IMR-90 (cell line): ENCODE results near the gene SLC16A9. TPM values are rescaled to one million over a fixed set of nuclear protein-coding genes. Genes with fewer than 3 reads are reported as not detected.

Experiments used
- ATAC-seq: fragments of 200-7000 bp; cut with Tn5 transposase; 2 replicates; pipeline ENCODE4 v1.9.1; 2020; ENCODE audit warnings: low read depth, mild to moderate bottlenecking, moderate library complexity
- BruUV-seq: library from RNA; stranded (reverse); fragments of 400-500 nt; replicated peaks from 2 replicates; lab custom pipeline; 2021; lab: Mats Ljungman, UMichigan
- CTCF ChIA-PET: fragments of 300-600 bp; formaldehyde crosslinking; extraction: SDS; loops from one replicate; lab custom pipeline; 2021; ENCODE audit warnings: antibody characterized with exemption; lab: Yijun Ruan, JAX
- POLR2A ChIA-PET: fragments of 300-600 bp; sonication (Branson Sonifier 250); formaldehyde crosslinking; loops from one replicate; lab custom pipeline; 2022; ENCODE audit warnings: antibody characterized with exemption; ENCODE audit not compliant: unreplicated experiment; lab: Charles Lee
- DNase-seq: peaks from one replicate; pipeline ENCODE4 v3.0.0; 2013
- H2AFZ ChIP-seq: replicated peaks from 2 replicates; pipeline ENCODE3; 2013; ENCODE audit warnings: low read length, mild to moderate bottlenecking; ENCODE audit not compliant: poor library complexity
- H2AK5ac ChIP-seq: 2 replicates; pipeline ENCODE4 v1.6.1; 2013; ENCODE audit warnings: low read depth, low read length, inconsistent platforms
- H2AK9ac ChIP-seq: replicated peaks from 2 replicates; pipeline ENCODE3; 2013; ENCODE audit warnings: mild to moderate bottlenecking, low read depth, low read length, moderate library complexity; ENCODE audit not compliant: poor library complexity
- H2BK120ac ChIP-seq: 2 replicates; pipeline ENCODE4 v1.6.1; 2013; ENCODE audit warnings: low read depth, low read length, inconsistent platforms
- H2BK15ac ChIP-seq: 3 replicates; pipeline ENCODE4 v1.6.1; 2013; ENCODE audit warnings: low read depth, low read length, inconsistent platforms
- H2BK20ac ChIP-seq: 2 replicates; pipeline ENCODE4 v1.6.1; 2013; ENCODE audit warnings: low read depth, mild to moderate bottlenecking, inconsistent platforms, low read length, moderate library complexity
- H2BK5ac ChIP-seq: 2 replicates; pipeline ENCODE4 v1.6.1; 2013; ENCODE audit warnings: mild to moderate bottlenecking, low read depth, low read length, inconsistent platforms; ENCODE audit not compliant: poor library complexity, severe bottlenecking
- H3K14ac ChIP-seq: replicated peaks from 2 replicates; pipeline ENCODE4 v1.6.1; 2013; ENCODE audit warnings: low read depth, low read length, inconsistent platforms
- H3K18ac ChIP-seq: 2 replicates; pipeline ENCODE4 v1.6.1; 2013; ENCODE audit warnings: low read depth, low read length, control low read depth
- H3K23ac ChIP-seq: 2 replicates; pipeline ENCODE4 v1.6.1; 2013; ENCODE audit warnings: low read depth, low read length, inconsistent platforms
- H3K27ac ChIP-seq: 2 replicates; pipeline ENCODE4 v1.5.1; 2013; ENCODE audit warnings: mild to moderate bottlenecking, control low read depth, low read length; ENCODE audit not compliant: insufficient read depth
- H3K27me3 ChIP-seq: 2 replicates; pipeline ENCODE4 v1.6.1; 2013; ENCODE audit warnings: low read length; ENCODE audit not compliant: control insufficient read depth, insufficient read depth
- H3K36me3 ChIP-seq: 2 replicates; pipeline ENCODE4 v1.6.1; 2013; ENCODE audit warnings: low read length, mixed read lengths; ENCODE audit not compliant: control insufficient read depth, insufficient read depth
- H3K4ac ChIP-seq: 2 replicates; pipeline ENCODE4 v1.6.1; 2013; ENCODE audit warnings: low read depth, low read length, inconsistent platforms
- H3K4me1 ChIP-seq: 2 replicates; pipeline ENCODE4 v1.6.1; 2013; ENCODE audit warnings: low read length, mixed read lengths; ENCODE audit not compliant: control insufficient read depth, insufficient read depth
- H3K4me2 ChIP-seq: 2 replicates; pipeline ENCODE4 v1.6.1; 2013; ENCODE audit warnings: low read depth, mild to moderate bottlenecking, control low read depth, low read length, moderate library complexity
- H3K4me3 ChIP-seq: 2 replicates; pipeline ENCODE4 v1.5.1; 2013; ENCODE audit warnings: low read depth, mild to moderate bottlenecking, control low read depth, low read length, moderate library complexity; ENCODE audit not compliant: insufficient read depth
- H3K56ac ChIP-seq: 2 replicates; pipeline ENCODE4 v1.6.1; 2013; ENCODE audit warnings: low read length, inconsistent platforms; ENCODE audit not compliant: insufficient read depth; ENCODE audit errors: extremely low read depth
- H3K79me1 ChIP-seq, 2 experiments: 2 replicates each; pipeline ENCODE4 v1.6.1; 2013; ENCODE audit warnings: low read length in 2 of 2, inconsistent platforms in 1 of 2, low read depth in 1 of 2
- H3K9ac ChIP-seq: 2 replicates; pipeline ENCODE4 v1.6.1; 2013; ENCODE audit warnings: low read depth, low read length, control low read depth
- H3K9me1 ChIP-seq: 2 replicates; pipeline ENCODE4 v1.6.1; 2013; ENCODE audit warnings: low read length, inconsistent platforms; ENCODE audit not compliant: insufficient read depth
- H3K9me3 ChIP-seq: 2 replicates; pipeline ENCODE4 v1.6.1; 2013; ENCODE audit warnings: low read length; ENCODE audit not compliant: control insufficient read depth, insufficient read depth
- H4K20me1 ChIP-seq: 2 replicates; pipeline ENCODE4 v1.6.1; 2013; ENCODE audit warnings: low read length, inconsistent platforms; ENCODE audit not compliant: insufficient read depth
- H4K5ac ChIP-seq: 2 replicates; pipeline ENCODE4 v1.6.1; 2013; ENCODE audit warnings: mild to moderate bottlenecking, low read depth, low read length, control low read depth
- H4K8ac ChIP-seq, 2 experiments: 2 replicates each; pipeline ENCODE4 v1.6.1; 2013; ENCODE audit warnings: low read depth in 2 of 2, low read length in 2 of 2, control low read depth in 1 of 2, inconsistent platforms in 1 of 2
- H4K91ac ChIP-seq: 2 replicates; pipeline ENCODE4 v1.6.1; 2013; ENCODE audit warnings: low read depth, low read length, inconsistent platforms; ENCODE audit not compliant: insufficient read depth
- BHLHE40 ChIP-seq: fragments of 150-350 bp; IDR thresholded peaks from 2 replicates; pipeline ENCODE4 v1.6.1; 2016; ENCODE audit warnings: mild to moderate bottlenecking, low read depth, low read length
- CEBPB ChIP-seq: IDR thresholded peaks from 2 replicates; pipeline ENCODE4 v1.6.1; 2012; ENCODE audit warnings: low read depth, low read length, improper control_type of control experiment
- CHD1 ChIP-seq: IDR thresholded peaks from 2 replicates; pipeline ENCODE4 v1.6.1; 2012; ENCODE audit warnings: low read depth, low read length, improper control_type of control experiment
- CTCF ChIP-seq: conservative IDR thresholded peaks from 2 replicates; pipeline ENCODE4 v1.5.1; 2012; ENCODE audit warnings: mild to moderate bottlenecking, low read depth, low read length, improper control_type of control experiment
- ELK1 ChIP-seq: fragments of 150-350 bp; IDR thresholded peaks from 2 replicates; pipeline ENCODE4 v1.6.1; 2016; ENCODE audit warnings: low read depth, mild to moderate bottlenecking, low read length, moderate library complexity, borderline replicate concordance
- FOS ChIP-seq: fragments of 150-350 bp; IDR thresholded peaks from 2 replicates; pipeline ENCODE4 v1.6.1; 2016; ENCODE audit warnings: low read depth, low read length
- MAZ ChIP-seq: IDR thresholded peaks from 2 replicates; pipeline ENCODE4 v1.6.1; 2012; ENCODE audit warnings: low read depth, mild to moderate bottlenecking, low read length, improper control_type of control experiment, moderate library complexity, borderline replicate concordance
- MXI1 ChIP-seq: IDR thresholded peaks from 2 replicates; pipeline ENCODE4 v1.6.1; 2012; ENCODE audit warnings: low read depth, mild to moderate bottlenecking, low read length, moderate library complexity, borderline replicate concordance
- POLR2A ChIP-seq: IDR thresholded peaks from 2 replicates; pipeline ENCODE4 v1.6.1; 2012; ENCODE audit warnings: mild to moderate bottlenecking, low read depth, low read length
- RAD21 ChIP-seq: IDR thresholded peaks from 2 replicates; pipeline ENCODE4 v1.6.1; 2012; ENCODE audit warnings: low read length, improper control_type of control experiment
- RCOR1 ChIP-seq: IDR thresholded peaks from 2 replicates; pipeline ENCODE4 v1.6.1; 2012; ENCODE audit warnings: mild to moderate bottlenecking, low read length, improper control_type of control experiment; ENCODE audit not compliant: insufficient replicate concordance
- SMC3 ChIP-seq: fragments of 150-350 bp; IDR thresholded peaks from 2 replicates; pipeline ENCODE4 v1.6.1; 2016; ENCODE audit warnings: low read depth, mild to moderate bottlenecking, antibody characterized with exemption, low read length, moderate library complexity
- USF2 ChIP-seq: fragments of 150-350 bp; IDR thresholded peaks from 2 replicates; pipeline ENCODE4 v1.6.1; 2017; ENCODE audit warnings: mild to moderate bottlenecking, antibody characterized with exemption, low read length, low read depth
- WGBS, 2 experiments: methylation state at CpG; one replicate each; pipeline versions ENCODE4 v1.1.5 to v1.1.7; 2013; ENCODE audit warnings: missing lambda C conversion rate in 2 of 2; ENCODE audit not compliant: insufficient read length in 1 of 2; ENCODE audit errors: extremely low coverage in 2 of 2; 5-methylcytosine and 5-hydroxymethylcytosine counted together
- dilution Hi-C: fragments of 300-500 bp; cut with HindIII; formaldehyde crosslinking; loops from one replicate; pipeline ENCODE4 v1.14.3; 2018; ENCODE audit warnings: low sequenced_read_pairs; ENCODE audit not compliant: unreplicated experiment
- in situ Hi-C: fragments of 300-500 bp; cut with MboI; formaldehyde crosslinking; loops from 3 replicates; pipeline ENCODE4 v1.14.3; 2019; ENCODE audit warnings: low sequenced_read_pairs, inconsistent platforms, mixed read lengths
- intact Hi-C: fragments of 100-400 bp; cut with micrococcal nuclease; formaldehyde crosslinking; loops from 2 replicates; pipeline ENCODE4 v1.10.0; 2022
- polyA plus RNA-seq, 3 experiments: library from polyadenylated mRNA; depleted of rRNA; stranded (reverse); fragments of >200 nt; gene quantifications; 2 replicates each; pipeline ENCODE4 v1.2.3, GENCODE V29; 2012; ENCODE audit warnings: low replicate concordance in 1 of 3
- total RNA-seq: library from RNA; depleted of rRNA; stranded (reverse); fragments of >200 nt; gene quantifications from 2 replicates; pipeline ENCODE4 v1.2.3, GENCODE V29; 2012

The SLC16A9 gene
- total and polyA plus RNA-seq, 2 of the 4 experiments (the other 2 are of a cell fraction) = 0.18 to 0.26 TPM

- Histone ChIP-seq H3K36me3 (no peaks in the 10 kb centered on the region), H3K14ac (no peak overlapping the region), H3K9me1 (no peaks in the 10 kb centered on the region), H4K91ac (no peak overlapping the region), H2AFZ (no peak overlapping the region), H4K20me1 (no peaks in the 10 kb centered on the region), H3K79me1 (no peaks in the 10 kb centered on the region), H3K56ac (no peak overlapping the region), H2BK20ac (no peak overlapping the region), H3K9me3 (no peaks in the 10 kb centered on the region), H2AK9ac (no peak overlapping the region), H2BK5ac (no peak overlapping the region), H3K27me3 (peaks cover 41% of the 10 kb centered on the region), H2AK5ac (no peak overlapping the region), H4K8ac (no peak overlapping the region), H3K4me2 (no peak overlapping the region), H3K18ac (no peak overlapping the region), H3K4ac (no peak overlapping the region), H3K23ac (no peak overlapping the region), H3K4me1 (peaks cover 3% of the 10 kb centered on the region; the same call in 1 of the 2 replicates), H4K5ac (no peak overlapping the region), H3K4me3 (no peak overlapping the region), H3K9ac (no peak overlapping the region), H2BK15ac (no peak overlapping the region), H2BK120ac (no peak overlapping the region), H3K27ac (no peak overlapping the region)
- TF ChIP-seq POLR2A (no peak), ELK1 (no peak), RAD21 (no peak), CEBPB (no peak), MXI1 (no peak), MAZ (no peak), USF2 (no peak), CTCF (no peak), CHD1 (no peak), SMC3 (no peak), FOS (no peak), BHLHE40 (no peak), RCOR1 (no peak)
- DNase-seq (no peak), ATAC-seq (no peak)
- POLR2A ChIA-PET = no interaction called here
- dilution Hi-C loops = no loop called here
- in situ Hi-C loops = no loop called here
- CTCF ChIA-PET = no interaction called here
- BruUV-seq = no TSS peak
- intact Hi-C loops = no loop called here
- WGBS, 2 experiments = no CpG with 5 or more reads among the region's 3 CpGs
Observed at GRCh38 chr10:59711871-59712494, 2.3 kb upstream of the SLC16A9 start.
